HG03460 (cell line): ENCODE data around the gene TMEM150B.

Experiments used
- ATAC-seq: cut with Tn5 transposase; IDR thresholded peaks from one replicate; pipeline ENCODE4 v1.9.1; 2021; ENCODE audit not compliant: unreplicated experiment

The TMEM150B gene

GRCh38 chr19:55325172-55325571 lies at the start of gene TMEM150B:
TSS of gene TMEM150B (minus strand) at chr19:55325341. CDS start at chr19:55321036, 4,305 bp downstream.
- no peak for ATAC-seq

GRCh38 chr19:55373993-55374757 lies 49.0 kb upstream of the TMEM150B start:
- ATAC-seq = no peak

DNA sequence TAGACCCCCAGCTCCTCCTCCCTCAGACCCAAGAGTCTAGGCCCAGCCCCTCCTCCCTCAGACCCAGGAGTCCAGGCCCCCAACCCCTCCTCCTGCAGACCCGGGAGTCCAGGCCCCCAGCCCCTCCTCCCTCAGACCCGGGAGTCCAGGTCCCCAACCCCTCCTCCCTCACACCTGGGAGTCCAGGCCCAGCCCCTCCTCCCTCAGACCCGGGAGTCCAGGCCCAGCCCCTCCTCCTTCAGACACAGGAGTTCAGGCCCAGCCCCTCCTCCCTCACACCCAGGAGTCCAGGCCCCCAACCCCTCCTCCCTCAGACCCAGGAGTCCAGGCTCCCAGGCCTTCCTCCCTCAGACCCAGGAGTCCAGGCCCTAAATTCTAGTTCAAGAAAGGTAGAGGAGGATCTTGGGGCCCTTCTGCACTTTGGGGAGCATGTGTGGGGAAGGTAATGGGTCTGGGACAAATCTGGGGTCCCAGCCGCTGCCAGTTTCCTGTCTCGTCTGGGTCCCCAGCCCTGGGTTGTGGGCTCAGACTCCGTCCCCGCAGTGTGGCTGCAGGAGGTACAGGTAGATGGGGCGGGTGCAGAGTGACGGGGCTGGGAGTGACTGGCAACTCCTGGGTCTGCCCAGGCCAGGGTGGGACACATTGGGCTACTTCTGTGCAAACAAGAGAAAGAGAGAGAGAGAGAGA lies 48.3 kb upstream of the TMEM150B start:
- ATAC-seq = no peak

- ATAC-seq = no peak
These were observed 47.4 kb upstream of the TMEM150B start for GRCh38 chr19:55372316-55373081.

DNA sequence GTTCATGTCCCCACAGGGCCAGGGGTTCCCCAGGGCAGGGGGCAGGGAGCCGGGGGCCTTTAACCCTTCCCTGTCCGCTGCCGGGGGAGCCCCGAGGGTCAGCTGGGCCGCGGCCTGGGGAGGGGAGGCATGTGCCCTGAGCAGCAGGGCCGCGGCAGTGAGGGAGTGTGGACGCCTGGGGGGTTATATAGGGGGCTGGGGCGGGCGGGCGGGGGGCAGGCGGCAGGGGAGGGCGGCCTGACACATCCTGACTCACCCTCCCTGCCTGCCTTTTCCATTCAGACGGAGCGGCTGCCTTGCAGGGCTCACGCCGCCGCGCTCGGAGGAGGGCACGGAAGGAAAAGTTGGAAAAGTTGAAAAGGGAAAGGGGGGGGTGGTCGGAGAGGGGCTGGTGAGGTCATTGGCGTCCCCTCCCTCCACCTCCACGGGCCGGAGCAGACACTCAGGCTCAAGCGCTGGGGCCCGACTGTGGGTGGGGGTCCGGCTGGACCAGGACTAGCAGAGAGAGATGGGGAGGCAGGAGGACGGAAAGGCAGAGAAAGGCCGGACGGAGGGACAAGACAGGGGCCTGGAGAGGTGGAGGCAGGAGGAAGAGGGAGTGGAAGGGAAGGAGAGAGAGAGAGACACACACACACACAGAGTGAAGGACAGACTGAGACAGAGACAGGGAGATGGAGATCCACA lies 45.3 kb upstream of the TMEM150B start, which contains the start of gene IL11:
IL11 (minus strand) TSS at position 159 of the 684 bp plus-strand sequence; CDS start at position 6, 153 bp downstream.
- ATAC-seq = no peak

DNA sequence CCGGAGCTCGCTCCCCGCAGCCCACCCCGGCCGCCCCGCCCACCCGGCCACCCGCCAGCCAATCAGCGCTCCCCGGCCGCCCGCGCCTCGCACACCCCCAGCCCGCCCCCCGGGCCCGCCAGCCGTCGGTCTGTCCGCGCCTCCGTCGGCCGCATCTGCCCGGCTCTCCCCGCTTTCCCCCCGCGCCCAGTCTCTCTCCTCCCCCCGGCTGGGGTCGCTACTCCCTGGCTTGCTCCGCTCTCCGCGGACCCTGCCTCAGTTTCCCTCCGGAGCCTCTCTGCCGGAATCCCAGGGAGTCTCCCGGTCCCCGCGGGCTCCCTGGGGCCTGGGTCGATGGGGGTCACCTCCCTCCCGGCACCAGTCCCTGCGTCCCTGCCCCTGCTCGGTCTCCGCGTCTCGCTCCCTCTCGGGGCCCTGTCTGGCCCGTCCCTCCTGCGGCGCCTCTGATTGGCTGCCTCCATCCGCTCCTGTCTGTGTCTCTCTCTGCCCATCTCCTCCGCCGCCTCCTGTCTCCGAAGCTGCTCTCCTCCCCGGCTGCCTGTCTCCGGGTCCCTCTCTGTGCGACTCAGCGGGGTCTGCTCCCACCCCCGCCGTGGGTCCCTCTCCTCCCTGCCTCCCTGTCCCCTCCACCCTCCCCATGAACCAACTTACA lies 44.6 kb upstream of the TMEM150B start:
- no peak for ATAC-seq

DNA sequence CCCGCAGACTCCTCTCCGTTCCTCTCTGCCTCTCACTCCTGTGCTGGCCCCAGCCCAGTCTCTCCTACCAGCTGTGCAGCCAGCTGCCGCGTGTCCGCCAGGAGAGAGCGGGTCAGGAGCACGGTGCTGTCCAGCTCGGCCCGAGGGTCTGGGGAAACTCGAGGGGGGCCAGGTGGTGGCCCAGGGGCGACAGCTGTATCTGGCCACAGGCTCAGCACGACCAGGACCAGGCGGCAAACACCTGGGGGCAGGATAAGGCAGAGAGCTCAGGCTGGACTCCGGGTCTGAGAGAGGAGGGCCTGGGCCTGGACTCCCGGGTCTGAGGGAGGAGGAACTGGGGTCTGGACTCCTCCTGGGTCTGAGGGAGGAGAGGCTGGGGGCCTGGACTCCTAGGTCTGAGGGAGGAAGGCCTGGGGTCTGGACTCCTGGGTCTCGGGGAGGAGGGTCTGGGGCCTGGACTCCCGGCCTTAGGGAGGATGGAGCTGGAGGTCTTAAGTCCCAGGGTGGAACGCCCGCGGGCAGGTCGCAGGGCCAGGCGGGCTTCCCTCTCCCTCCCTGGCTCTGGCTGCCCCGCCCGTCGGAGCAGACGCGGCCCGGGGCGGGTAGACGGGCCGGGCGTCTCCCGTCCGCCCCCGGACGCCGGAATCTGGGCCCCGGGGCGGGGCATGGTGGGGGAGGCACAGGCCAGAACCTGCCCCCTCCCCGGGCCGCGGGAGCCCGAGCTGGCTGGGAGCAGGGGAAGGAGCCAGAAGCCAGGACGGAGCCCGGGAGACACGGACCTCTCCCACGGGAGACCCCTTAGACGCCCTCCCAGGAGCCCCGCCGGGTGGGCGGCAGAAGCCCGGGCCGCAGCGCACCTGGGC lies 43.8 kb upstream of the TMEM150B start:
- no peak for ATAC-seq

- no peak for ATAC-seq
These were observed 43.0 kb upstream of the TMEM150B start for GRCh38 chr19:55368106-55368505.

DNA sequence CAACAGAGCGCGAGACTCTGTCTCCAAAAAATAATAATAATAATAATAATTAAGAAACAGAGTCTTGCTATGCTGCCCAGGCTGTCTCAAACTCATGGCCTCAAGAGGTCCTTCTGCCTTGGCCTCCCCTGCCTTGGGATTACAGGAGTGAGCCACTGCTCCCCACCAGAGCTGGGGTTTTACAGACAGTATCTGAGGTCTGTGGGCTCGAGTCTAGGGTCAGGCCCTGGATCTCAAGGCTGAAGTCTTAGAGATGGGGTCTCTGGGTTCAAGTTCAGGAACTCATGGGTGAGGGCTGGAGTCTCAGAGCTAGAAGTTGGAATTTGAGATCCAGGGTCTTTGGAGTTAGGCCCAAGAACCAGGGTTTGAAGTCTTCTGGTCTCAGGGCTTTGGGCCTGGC lies 41.6 kb upstream of the TMEM150B start:
- ATAC-seq = no peak

- ATAC-seq = no peak
These were observed 40.8 kb upstream of the TMEM150B start for GRCh38 chr19:55365964-55366363.

DNA sequence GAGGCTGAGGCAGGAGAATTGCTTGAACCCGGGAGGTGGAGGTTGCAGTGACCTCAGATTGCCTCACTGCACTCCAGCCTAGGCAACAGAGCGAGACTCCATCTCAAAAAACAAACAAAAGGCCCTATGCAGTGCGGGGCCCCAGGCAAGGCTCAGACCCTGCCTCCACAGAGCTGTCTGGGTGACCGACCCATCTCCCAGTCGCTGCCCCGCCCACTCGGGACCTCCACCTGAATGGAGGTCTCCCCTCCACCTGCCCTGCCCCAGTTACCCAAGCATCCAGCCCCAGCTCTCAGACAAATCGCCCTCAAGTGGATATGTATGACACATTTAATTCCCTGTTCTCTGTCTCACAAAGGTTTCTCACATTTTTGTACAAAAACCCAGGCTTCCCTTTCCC lies 40.1 kb upstream of the TMEM150B start:
- ATAC-seq = no peak

GRCh38 chr19:55362990-55363716 lies 38.0 kb upstream of the TMEM150B start, which contains the start of gene GARIN5B:
TSS of gene GARIN5B (minus strand) at chr19:55363260. CDS start at chr19:55363066, 194 bp downstream.
- no peak for ATAC-seq

DNA sequence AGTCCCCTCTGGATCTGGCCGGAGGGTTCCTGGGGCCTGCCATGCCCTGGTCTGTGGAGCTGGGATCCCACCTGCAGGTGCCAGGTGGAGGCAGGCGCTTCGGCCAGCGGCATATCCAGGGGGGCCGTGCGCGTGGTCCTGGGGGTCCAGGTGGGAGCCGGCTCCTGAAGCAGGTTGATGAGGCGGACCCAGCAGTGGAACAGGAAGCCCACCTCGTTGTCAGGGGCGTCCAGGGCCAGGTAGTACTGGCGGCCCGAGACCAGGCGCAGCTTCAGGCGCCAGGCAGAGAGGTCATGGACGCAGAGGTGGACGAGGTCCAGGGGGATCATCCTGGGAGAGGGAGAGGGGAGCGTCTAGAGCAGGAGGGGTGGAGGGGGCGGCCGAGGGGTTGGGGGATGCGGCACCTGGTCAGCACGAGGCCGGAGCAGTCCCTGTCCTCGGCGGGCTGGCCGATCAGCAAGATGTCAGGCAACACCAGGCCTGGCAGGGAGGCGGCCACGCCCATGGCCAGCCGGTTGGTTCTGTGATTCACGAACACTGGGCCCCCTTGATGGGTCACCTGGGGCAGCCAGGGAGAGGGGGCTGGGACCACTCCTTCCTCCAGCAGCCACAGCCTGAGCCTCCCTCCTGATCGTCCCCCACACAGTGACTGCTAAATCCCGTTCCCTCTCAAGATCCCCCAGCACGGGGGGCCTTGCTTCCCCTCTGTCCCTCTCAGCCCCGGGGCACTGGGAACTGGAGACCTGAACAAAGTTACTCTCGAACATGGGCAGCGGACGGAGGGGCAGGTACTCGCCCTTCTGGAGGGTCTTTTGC lies 37.2 kb upstream of the TMEM150B start:
- no peak for ATAC-seq

- no peak for ATAC-seq
These were observed 35.8 kb upstream of the TMEM150B start for GRCh38 chr19:55360902-55361301.

DNA sequence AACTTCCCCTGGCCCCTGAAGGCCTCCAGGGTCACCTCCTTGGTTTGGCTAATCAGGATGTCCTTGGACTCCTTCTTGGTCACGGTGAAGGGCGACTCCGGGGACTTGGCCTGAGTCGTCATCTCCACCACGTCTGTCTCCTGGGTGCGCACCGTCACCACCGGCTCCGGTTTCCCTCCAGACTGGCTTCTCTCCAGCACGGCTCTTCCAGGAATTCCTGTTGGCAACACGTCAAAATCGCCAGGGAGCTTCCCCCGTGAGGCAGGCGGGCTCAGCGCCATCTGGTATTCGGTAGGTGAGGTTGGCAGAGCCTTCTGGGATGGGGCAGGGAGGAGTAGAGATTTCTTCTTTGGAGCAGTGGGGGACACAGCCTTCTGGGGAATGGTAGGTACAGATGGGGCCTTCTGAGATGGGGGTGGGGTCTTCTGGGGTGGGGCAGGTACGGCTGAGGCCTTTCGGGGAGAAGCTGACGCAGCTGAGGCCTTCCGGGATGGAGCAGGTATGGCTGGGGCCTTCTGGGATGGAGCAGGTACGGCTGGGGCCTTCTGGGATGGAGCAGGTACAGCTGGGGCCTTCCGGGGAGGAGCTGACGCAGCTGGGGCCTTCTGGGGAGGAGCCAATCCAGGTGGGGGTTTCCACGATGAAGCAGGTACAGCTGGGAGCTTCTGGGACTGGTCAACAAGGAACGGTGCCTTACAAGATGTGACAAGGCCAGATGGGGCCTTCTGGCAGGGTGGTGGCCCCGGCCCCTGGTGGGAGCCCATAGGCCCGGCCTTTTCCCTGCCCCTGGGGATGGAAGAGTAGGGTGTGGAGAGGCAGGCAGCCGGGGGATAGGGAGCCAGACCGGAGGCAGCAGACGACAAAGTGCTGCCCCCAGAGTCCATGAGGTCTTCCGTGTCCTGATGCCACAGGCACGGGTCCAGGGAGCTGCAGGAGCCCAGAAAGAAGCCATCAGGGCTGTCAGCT lies 34.1 kb upstream of the TMEM150B start:
- ATAC-seq = no peak

- no peak for ATAC-seq
These were observed 33.4 kb upstream of the TMEM150B start for GRCh38 chr19:55358493-55358892.
